ENCODE results near the gene DEPDC5.

DEPDC5 gene

DNA sequence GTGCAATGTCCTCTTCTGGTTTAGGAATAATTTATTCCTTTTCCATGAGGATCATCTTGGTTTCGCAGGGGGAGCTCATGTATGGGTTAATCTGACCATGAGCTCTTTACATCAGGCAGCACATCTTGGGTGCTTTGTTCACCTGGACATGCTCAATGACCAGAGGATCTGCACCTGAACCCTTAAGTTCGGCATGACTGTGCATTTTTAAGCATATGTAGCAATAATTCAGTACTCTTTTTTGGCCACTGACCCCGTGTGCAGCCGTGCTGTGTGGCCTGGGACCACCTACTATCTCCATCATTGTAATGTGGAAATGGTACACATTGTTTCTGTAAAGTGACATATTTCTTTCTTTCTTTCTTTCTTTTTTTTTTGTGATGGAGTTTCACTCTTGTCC, 62.9 kb downstream of the DEPDC5 start:
- no peak for DNase-seq

DNA sequence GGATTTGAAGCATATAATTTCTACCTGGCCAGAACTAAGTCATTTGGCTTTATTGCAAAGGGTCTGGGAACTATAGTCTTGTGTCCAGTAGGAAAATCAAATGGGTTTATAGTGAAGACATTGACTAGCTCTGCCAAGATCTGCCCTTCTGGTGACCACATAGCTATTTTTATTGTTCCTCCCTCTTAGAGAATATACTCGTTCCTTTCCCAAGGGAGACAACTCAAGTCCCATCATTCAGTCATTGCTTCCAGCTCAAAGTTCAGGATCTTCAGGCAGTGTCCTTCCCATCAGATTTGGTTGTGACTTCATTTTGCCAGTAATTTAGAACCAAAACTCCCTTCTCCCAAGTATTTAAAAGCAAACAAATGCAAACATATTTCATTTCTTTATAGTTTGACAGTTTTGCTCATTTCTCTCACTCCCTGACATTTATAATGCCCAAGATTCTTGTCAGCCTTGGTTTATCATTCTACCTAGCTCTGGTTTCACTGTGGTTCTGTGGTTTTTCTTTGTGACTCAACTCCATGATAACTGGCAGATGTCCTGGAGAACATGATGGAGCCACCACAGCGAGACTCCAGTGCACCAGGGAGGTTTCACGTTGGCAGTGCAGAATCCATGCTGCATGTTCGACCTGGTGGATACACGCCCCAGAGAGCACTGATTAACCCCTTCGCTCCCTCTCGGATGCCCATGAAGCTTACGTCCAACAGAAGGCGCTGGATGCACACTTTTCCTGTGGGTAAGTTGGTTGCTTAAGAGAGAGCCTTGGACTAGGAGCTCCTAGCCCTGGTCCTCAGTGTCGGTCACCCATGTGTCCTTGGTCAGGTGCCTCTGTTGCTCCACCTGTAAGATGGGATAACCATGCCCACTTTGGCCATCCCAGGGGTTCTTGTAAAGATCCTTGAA, 64.9 kb downstream of the DEPDC5 start:
- DNase-seq, result no peak

GRCh38 chr22:31820655-31821054, 66.8 kb downstream of the DEPDC5 start:
- DNase-seq, result no peak

- no peak for DNase-seq
Measured at GRCh38 chr22:31821572-31821971, 67.8 kb downstream of the DEPDC5 start.

DNA sequence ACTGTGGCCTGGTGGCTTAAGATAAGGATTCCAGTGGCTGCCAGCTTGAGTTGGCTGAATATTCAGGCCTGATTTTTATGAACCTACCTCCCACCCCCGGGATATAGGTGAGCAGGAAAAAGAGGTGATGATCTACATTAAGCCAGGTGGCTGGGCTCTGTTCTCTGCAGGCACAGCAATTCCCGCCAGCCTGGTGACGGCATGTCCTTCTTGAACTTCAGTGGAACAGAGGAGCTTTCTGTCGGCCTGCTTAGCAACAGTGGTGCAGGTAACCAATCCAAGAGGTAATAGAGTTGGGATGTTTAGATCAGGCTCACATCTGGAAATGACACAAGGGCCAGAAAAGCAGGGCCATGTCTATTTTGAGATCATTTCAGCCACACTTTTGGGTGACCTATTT, 68.7 kb downstream of the DEPDC5 start:
- DNase-seq, result no peak

DNA sequence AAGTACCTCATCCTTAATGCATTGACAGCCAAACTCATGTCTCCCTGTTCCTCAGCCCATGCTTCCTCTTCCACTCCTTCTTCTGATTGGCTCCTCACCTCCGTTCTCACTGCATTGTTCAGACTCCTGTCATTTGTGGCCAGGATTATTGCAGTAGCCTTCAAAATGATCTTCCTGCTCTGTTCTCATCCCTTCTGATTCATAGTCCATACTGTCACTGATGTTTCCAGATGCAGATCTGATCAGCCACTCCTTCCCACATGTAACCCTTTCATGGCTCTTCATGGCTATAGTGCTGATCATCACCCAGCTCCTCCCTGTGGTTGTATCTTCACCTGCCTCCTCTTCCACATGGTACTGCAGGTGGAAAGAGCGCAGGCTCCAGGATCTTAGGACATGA, 71.7 kb downstream of the DEPDC5 start:
- no peak for DNase-seq

DNA sequence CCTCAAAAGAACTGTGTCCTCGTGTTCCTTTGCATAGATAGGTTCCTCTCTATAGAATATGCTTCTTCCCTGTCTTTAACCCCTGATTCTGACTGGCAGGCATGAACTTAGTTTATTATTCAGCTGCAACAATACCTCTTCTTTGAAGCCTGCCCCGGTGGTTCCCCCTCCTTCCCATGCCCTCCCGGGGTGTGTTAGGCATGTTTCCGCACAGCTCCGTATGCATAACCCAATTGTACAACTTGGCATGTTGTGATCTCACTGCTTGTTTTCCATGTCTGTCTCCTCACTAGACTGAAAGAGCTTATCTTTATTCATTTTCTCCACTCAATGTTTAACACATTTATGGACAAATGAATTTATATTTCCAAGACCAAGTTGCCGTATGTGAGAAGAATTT, 72.6 kb downstream of the DEPDC5 start:
- no peak for DNase-seq

DNA sequence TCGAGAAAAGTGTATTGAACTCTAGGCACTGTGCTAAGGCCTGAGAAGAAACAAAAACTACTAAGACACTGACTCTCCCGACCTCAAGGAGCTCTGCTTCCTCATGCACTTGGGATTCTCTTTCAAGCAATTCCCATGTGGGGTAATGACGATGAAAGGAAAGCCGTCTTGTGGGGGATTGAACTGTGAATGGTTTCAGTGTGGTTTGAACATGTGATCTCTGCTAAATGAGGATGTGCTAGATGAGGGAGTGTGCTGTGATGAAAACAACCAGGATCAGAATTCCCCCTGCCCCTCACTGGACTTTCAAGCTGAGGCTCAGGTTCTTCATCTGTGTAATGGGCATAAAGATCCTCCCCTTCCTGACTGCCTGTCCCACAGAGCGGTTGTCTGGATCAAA, 74.9 kb downstream of the DEPDC5 start:
- DNase-seq, result no peak

GRCh38 chr22:31829505-31829904, 75.7 kb downstream of the DEPDC5 start:
- DNase-seq, result no peak

DNA sequence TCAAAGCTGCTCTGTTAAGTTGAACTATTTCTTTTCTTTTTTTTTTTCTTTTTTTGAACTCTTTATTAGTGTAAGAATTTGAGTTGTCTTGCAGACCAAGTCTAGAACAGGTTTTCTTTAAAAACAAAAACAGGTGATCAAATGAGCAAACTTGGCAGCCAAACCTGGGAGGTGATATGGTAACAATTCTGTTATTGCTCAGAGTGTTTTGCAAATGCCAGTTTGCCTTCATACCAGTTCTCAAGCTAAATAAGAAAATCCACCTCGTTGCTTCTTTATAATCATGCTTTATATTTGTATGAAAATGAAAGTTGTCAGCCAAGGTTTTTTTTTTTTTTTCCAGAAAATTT, 76.9 kb downstream of the DEPDC5 start:
- no peak for DNase-seq

DNA sequence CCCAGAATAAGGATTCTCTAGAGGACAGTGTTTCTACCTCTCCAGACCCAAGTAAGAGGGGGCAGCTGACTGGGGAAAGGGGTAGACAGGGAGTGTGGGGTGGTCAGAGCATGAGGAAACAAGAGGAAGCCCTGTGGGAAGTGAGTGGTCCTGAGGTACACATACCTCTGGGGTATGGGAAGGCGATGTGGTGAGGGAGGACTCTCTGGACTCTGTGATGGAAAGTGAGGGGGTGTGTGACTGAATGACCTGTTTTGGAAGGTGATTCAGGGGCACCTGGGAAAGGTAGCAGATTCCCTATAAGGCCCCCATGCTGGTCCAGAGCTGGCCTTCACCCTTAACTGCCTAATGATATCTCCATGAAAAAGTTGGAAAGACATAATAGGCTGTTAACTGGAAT, 80.1 kb downstream of the DEPDC5 start:
- DNase-seq, result no peak

- DNase-seq, result no peak
Measured at GRCh38 chr22:31836010-31836409, 82.2 kb downstream of the DEPDC5 start.

DNA sequence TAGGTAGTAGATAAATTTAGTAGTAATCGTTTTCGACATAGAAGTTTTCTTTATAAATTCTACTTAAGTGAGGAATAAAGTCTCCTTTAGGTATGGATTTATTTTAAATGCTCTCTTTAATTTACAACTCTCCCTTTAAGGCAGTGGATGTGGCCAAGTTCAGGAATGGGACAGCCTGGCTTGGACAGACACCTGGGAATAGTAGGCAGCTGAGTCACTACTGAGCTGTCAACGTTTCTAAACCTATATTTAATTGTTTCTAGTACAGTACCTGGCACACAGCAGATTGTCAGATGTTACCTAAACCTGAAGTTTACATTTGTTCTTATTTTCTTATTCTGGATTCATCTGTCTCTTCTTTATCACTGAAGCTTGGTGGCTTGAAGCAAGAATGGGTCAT, 85.1 kb downstream of the DEPDC5 start:
- DNase-seq, result no peak

DNA sequence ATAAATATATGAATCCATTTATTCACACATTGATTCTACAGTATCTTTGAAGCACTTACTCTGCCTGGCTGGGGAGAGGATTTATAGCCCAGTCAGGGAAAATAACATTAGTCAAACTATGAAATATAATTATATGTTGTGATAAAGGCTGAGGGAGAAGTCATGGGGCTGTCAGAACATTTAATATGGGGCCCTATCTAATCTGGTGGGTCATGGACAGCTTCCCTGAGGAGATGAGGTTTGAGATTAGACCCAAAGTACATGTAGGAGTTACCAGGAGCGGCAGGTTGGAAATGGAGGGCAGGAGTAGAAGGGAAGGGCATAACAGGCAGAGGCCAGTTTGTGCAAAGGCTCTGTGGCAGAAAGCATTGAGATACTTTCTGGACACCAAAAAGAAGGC, 86.2 kb downstream of the DEPDC5 start:
- DNase-seq, result no peak

GRCh38 chr22:31840585-31840984, 86.8 kb downstream of the DEPDC5 start:
- no peak for DNase-seq

DNA sequence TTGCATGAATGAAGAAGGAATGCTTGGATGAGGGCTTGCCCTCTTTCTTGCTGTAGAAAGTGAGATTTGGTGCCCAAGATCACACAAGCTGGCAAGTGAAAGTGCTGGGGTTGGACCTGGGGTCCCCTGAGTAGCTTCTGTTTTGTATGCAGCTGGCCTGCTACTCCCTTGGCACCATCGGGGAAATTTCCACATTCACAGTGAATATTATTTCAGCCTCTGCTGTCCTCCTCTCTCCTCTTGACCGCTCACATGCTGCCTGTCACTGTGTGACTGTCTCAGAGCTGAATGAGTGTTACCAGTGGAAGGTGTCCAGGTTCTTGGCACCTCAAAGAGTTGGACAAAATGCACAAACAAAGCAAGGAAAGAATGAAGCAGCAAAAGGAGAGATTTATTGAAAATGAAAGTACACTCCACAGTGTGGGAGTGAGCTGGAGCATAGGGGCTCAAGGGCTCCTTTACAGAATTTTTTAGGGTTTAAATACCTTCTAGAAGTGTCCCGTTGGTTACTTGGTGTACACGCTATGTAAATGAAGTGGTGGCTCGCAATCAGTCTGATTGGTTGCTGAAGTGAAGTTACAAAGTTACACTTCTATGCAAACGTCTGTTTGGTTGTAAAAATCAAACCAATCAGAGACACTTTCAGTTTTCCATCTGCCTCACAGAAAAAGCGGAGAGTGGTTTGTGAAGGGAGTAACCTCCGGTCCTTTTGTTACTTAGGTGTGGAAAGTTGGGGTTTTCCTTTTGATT, 87.4 kb downstream of the DEPDC5 start:
- no peak for DNase-seq

GRCh38 chr22:31843526-31843925, 89.7 kb downstream of the DEPDC5 start:
- no peak for DNase-seq

- DNase-seq, result no peak
Measured at GRCh38 chr22:31844941-31845340, 91.1 kb downstream of the DEPDC5 start.

DNA sequence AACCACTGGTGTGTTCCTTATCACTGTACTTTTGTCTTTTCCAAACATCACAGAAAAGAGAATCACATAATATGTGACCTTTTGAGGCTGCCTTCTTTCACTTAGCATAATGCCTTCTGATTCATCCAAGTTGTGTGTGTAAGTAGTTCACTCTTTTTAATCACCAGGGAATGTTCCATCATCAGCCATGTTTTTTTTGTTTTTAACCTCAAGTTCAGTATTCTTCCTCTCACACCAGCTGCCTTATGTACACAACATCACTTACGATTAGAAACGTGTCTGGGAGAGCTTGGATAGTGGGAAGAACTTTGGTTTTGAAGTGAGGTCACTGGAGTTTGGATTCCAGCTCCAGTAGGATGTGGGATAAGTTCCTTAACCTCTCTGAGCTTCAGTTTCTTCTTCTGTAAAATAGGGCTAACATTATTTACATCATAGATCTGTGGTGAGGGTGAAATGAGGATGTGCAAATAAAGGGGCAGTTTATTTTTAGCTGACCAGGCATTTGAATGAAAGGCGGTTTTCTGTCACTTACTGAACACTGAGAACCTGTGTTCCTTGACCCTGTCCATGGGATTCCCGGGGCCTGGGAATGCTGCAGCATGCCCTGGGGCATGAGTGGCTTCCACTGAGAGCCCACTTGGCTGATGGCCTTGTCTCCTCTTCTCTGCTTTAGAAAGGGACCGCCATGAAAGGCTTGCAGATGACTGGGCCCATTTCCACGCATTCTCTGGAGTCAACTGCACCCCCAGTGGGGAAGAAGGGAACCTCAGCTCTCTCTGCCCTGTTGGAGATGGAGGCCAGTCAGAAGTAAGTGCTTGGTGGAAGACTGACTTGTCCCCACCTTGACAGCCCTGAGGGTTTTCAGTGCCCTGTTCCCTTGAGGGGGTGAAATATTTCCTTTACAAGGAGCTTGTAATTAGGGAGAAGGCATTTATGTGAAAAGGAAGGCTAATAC, 92.6 kb downstream of the DEPDC5 start:
- DNase-seq, result no peak

DNA sequence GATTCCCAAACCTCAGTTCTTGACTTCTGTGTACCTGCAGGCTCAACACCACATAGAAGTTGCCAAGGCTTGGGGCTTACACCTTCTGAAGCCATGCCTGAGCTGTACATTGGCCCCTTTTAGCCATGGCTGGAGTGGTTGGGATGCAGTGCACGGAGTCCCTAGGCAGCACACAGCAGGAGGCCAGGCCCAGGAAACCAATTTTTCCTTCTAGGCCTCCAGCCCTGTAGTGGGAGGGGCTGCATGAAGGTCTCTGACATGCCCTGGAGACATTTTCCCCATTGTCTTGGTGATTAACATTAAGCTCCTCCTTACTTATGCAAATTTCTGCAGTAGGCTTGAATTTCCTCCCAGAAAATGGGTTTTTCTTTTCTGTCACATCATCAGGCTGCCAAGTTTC, 94.6 kb downstream of the DEPDC5 start:
- DNase-seq, result no peak

- no peak for DNase-seq
Measured at GRCh38 chr22:31850135-31850534, 96.3 kb downstream of the DEPDC5 start.

- no peak for DNase-seq
Measured at GRCh38 chr22:31852691-31853421, 99.0 kb downstream of the DEPDC5 start.
